Measurements from ENCODE around the gene SKIL. TPM values are rescaled to one million over a fixed set of nuclear protein-coding genes. Genes with fewer than 3 reads are reported as not detected.
"Not testable (repeated sequence)": the region's sequence is repeated elsewhere in the genome, so short reads cannot be mapped to it uniquely, and the experiment has no call there.

SKIL gene
- total RNA-seq, 1 experiment from 2014 or later, result 15.1 TPM

DNA sequence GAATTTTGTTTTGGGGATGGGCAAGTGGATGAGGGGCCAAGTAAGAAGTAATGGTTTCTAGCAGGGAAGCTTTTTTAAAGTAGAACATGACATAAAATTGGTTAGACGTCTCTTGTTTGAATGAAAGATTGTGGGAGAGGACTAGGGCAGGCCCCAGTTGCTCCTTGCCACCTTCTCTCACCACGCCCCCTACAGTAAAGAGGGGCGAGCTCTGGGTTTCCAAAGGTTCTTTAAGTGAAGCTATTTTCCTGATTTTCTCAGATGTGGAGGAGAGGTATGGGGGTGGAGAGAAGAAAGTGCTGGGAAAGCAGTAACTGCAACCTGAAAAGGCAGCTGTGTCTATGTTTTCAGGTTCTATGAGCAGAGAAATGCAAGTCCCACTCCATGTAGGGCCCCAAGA is 32.6 kb upstream of the SKIL start:
- Histone ChIP-seq H3K9me2 (ENCODE audit: insufficient read depth) (no peaks in the 10 kb centered on the region), H2AFZ (ENCODE audit: low read depth, low read length, poor library complexity, severe bottlenecking) (no peak overlapping the region), H3K4me1 (ENCODE audit: control insufficient read depth in 1 of 2, insufficient read depth in 2 of 2, low read length in 2 of 2) (peaks cover under 1 to 4% of the 10 kb centered on the region in 2 experiments), H3K27ac (ENCODE audit: low read depth, low read length) (no peak overlapping the region), H3K27me3 (ENCODE audit: insufficient read depth, low read length) (no peaks in the 10 kb centered on the region), H3K9ac (ENCODE audit: low read length) (no peak overlapping the region), H3K9me3 (ENCODE audit: control insufficient read depth in 1 of 2, insufficient read depth in 1 of 2, low read depth in 1 of 2, low read length in 2 of 2) (no peaks in the 10 kb centered on the region), H3K36me3 (ENCODE audit: control insufficient read depth in 1 of 2, insufficient read depth in 2 of 2, low read length in 2 of 2) (no peaks in the 10 kb centered on the region), H3K4me2 (ENCODE audit: low read length) (no peak overlapping the region), H3K4me3 (replicated peaks in 1 of 2; ENCODE audit: low read depth in 1 of 2, low read length in 2 of 2) (no peak overlapping the region), H4K20me1 (ENCODE audit: insufficient read depth) (no peaks in the 10 kb centered on the region), H3K79me2 (ENCODE audit: insufficient read depth, low read length) (no peaks in the 10 kb centered on the region)
- intact Hi-C loops (cut with micrococcal nuclease), result no loop called here
- POLR2A ChIA-PET, result no interaction called here
- peak; percentile 53; the same call in 1 of the 2 replicates for ATAC-seq
- BruUV-seq (replicated peaks), result no TSS peak
- no peak for DNase-seq (ENCODE audit: low read depth, low spot score)
- RAD21 ChIA-PET (ENCODE audit: low non-redundant PET in 1 of 2, low total read pairs in 2 of 2, uncharacterized antibody in 2 of 2, unreplicated experiment in 2 of 2), result no interaction called here
- CTCF ChIA-PET, result no interaction called here
- TF ChIP-seq SRF (IDR thresholded peaks at IDR 0.05; ENCODE audit: low read depth), result no peak
- TF ChIP-seq, protein P1, sequence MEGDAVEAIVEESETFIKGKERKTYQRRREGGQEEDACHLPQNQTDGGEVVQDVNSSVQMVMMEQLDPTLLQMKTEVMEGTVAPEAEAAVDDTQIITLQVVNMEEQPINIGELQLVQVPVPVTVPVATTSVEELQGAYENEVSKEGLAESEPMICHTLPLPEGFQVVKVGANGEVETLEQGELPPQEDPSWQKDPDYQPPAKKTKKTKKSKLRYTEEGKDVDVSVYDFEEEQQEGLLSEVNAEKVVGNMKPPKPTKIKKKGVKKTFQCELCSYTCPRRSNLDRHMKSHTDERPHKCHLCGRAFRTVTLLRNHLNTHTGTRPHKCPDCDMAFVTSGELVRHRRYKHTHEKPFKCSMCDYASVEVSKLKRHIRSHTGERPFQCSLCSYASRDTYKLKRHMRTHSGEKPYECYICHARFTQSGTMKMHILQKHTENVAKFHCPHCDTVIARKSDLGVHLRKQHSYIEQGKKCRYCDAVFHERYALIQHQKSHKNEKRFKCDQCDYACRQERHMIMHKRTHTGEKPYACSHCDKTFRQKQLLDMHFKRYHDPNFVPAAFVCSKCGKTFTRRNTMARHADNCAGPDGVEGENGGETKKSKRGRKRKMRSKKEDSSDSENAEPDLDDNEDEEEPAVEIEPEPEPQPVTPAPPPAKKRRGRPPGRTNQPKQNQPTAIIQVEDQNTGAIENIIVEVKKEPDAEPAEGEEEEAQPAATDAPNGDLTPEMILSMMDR (IDR thresholded peaks at IDR 0.05 in 2 of 3, conservative IDR thresholded peaks at IDR 0.05 in 1 of 3; ENCODE audit: borderline replicate concordance in 1 of 3, insufficient read depth in 1 of 3, low read depth in 2 of 3, low read length in 2 of 3), result 0 out of 6 replicates have a peak, but pooled peaks of 1 of the 3 experiments have one; percentile 7

DNA sequence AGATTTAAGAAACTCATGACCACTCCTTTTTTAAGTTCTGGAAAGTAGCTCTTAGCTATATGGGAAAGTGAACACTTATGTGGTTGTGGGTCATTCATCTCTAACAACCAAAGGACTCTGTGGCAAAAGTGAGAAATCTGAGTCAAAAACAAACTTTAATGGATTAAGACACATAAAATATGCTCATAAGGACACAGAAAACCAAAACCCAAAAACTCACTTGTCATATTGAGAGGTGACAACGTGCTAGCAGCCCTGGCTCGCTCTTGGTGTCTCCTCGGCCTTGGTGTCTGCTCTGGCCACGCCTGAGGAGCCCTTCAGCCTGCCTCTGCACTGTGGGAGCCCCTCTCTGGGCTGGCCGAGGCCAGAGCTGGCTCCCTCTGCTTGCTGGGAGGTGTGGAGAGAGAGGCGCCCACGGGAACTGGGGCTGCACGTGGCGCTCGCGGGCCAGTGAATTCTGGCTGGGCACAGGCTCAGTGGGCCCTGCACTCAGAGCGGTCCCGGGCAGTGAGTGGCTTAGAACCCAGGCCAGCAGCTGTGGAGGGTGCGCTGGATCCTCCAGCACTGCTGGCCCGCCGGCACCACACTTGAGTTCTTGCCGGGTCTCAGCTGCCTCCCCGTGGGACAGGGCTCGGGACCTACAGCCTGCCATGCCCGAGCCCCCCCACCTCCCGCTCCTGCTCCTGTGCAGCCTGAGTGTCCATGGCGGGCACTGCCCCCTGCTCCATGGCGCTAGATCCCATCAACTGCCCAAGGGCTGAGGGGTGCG is 30.3 kb upstream of the SKIL start:
- H3K36me3 ChIP-seq (ENCODE audit: control insufficient read depth in 1 of 2, insufficient read depth in 2 of 2, low read length in 2 of 2), result no peaks in the 10 kb centered on the region
- H3K79me2 ChIP-seq (ENCODE audit: insufficient read depth, low read length), result no peaks in the 10 kb centered on the region
- H3K9me3 ChIP-seq (ENCODE audit: control insufficient read depth in 1 of 2, insufficient read depth in 1 of 2, low read depth in 1 of 2, low read length in 2 of 2), result no peaks in the 10 kb centered on the region
- POLR2A ChIA-PET, result no interaction called here
- no peaks in the 10 kb centered on the region for H3K27me3 ChIP-seq (ENCODE audit: insufficient read depth, low read length)
- CTCF ChIA-PET, result interaction anchor here (0.6 kb wide), 1 partner anchor 13 kb away, joined by 3 read pairs; no protein-coding TSS in a partner anchor
- H3K9ac ChIP-seq (ENCODE audit: low read length), result no peak overlapping the region
- no TSS peak for BruUV-seq (replicated peaks)
- no peak for ATAC-seq
- no peaks in the 10 kb centered on the region for H3K9me2 ChIP-seq (ENCODE audit: insufficient read depth)
- no peak for TF ChIP-seq SP1 (IDR thresholded peaks at IDR 0.05; ENCODE audit: low read depth)
- TF ChIP-seq, protein P1 (IDR thresholded peaks at IDR 0.05 in 2 of 3, conservative IDR thresholded peaks at IDR 0.05 in 1 of 3; ENCODE audit: borderline replicate concordance in 1 of 3, insufficient read depth in 1 of 3, low read depth in 2 of 3, low read length in 2 of 3), result no peak
- no peak for TF ChIP-seq EZH2 (IDR thresholded peaks at IDR 0.05)
- no peak overlapping the region for H3K4me3 ChIP-seq (replicated peaks in 1 of 2; ENCODE audit: low read depth in 1 of 2, low read length in 2 of 2)
- H3K27ac ChIP-seq (ENCODE audit: low read depth, low read length), result no peak overlapping the region
- peaks cover 9 to 15% of the 10 kb centered on the region in 2 experiments; a peak in 3 of 4 replicates for H3K4me1 ChIP-seq (ENCODE audit: control insufficient read depth in 1 of 2, insufficient read depth in 2 of 2, low read length in 2 of 2)
- H4K20me1 ChIP-seq (ENCODE audit: insufficient read depth), result no peaks in the 10 kb centered on the region
- H3K4me2 ChIP-seq (ENCODE audit: low read length), result no peak overlapping the region
- H2AFZ ChIP-seq (ENCODE audit: low read depth, low read length, poor library complexity, severe bottlenecking), result no peak overlapping the region
- DNase-seq (ENCODE audit: low read depth, low spot score), result no peak
- intact Hi-C loops (cut with micrococcal nuclease), result no loop called here
- RAD21 ChIA-PET (ENCODE audit: low non-redundant PET in 1 of 2, low total read pairs in 2 of 2, uncharacterized antibody in 2 of 2, unreplicated experiment in 2 of 2), result no interaction called here

DNA sequence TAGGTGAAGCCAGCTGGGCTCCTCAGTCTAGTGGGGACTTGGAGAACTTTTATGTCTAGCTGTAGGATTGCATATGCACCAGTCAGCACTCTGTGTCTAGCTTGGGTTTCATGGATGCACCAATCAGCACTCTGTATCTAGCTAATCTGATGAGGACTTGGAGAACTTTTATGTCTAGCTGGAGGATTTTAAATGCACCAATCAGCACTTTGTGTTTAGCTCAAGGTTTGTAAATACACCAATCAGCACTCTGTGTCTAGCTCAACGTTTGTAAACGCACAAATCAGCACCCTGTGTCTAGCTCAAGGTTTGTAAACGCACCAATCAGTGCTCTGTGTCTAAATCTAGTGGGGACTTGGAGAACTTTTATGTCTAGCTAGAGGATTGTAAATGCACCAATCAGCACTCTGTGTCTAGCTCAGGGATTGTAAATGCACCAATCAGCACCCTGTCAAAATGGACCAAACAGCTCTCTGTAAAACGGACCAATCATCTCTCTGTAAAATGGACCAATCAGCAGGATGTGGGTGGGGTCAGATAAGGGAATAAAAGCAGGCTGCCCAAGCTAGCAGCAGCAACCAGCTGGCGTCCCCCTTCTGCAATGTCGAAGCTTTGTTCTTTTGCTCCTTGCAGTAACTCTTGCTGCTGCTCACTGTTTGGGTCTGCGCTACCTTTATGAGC is 29.5 kb upstream of the SKIL start:
- intact Hi-C loops (cut with micrococcal nuclease); DNase-seq (ENCODE audit: low read depth, low spot score); H3K27ac ChIP-seq (ENCODE audit: low read depth, low read length); POLR2A ChIA-PET; H3K36me3 ChIP-seq (ENCODE audit: control insufficient read depth in 1 of 2, insufficient read depth in 2 of 2, low read length in 2 of 2); BruUV-seq (replicated peaks); H2AFZ ChIP-seq (ENCODE audit: low read depth, low read length, poor library complexity, severe bottlenecking); ATAC-seq; H3K9ac ChIP-seq (ENCODE audit: low read length); RAD21 ChIA-PET (ENCODE audit: low non-redundant PET in 1 of 2, low total read pairs in 2 of 2, uncharacterized antibody in 2 of 2, unreplicated experiment in 2 of 2); H3K4me3 ChIP-seq (replicated peaks in 1 of 2; ENCODE audit: low read depth in 1 of 2, low read length in 2 of 2); H3K27me3 ChIP-seq (ENCODE audit: insufficient read depth, low read length); H3K9me2 ChIP-seq (ENCODE audit: insufficient read depth); H3K79me2 ChIP-seq (ENCODE audit: insufficient read depth, low read length); H3K9me3 ChIP-seq (ENCODE audit: control insufficient read depth in 1 of 2, insufficient read depth in 1 of 2, low read depth in 1 of 2, low read length in 2 of 2); H4K20me1 ChIP-seq (ENCODE audit: insufficient read depth); H3K4me2 ChIP-seq (ENCODE audit: low read length): not testable (repeated sequence)
- CTCF ChIA-PET, result interaction anchor here (0.6 kb wide), 1 partner anchor 12 kb away, joined by 3 read pairs; no protein-coding TSS in a partner anchor
- H3K4me1 ChIP-seq (ENCODE audit: control insufficient read depth in 1 of 2, insufficient read depth in 2 of 2, low read length in 2 of 2), result peaks cover 9 to 15% of the 10 kb centered on the region in 2 experiments; a peak in 3 of 4 replicates
